GM19468 (cell line): ENCODE measurements around the gene EPC2.
"Not testable (repeated sequence)": the region's sequence is repeated elsewhere in the genome, so short reads cannot be mapped to it uniquely, and the experiment has no call there.

Experiments
- ATAC-seq: cut with Tn5 transposase; IDR thresholded peaks from one replicate; pipeline ENCODE4 v1.9.1; 2021; ENCODE audit warnings: mild to moderate bottlenecking, moderate library complexity, moderate number of reproducible peaks; ENCODE audit not compliant: unreplicated experiment; ENCODE audit errors: extremely low read depth

Gene EPC2

DNA sequence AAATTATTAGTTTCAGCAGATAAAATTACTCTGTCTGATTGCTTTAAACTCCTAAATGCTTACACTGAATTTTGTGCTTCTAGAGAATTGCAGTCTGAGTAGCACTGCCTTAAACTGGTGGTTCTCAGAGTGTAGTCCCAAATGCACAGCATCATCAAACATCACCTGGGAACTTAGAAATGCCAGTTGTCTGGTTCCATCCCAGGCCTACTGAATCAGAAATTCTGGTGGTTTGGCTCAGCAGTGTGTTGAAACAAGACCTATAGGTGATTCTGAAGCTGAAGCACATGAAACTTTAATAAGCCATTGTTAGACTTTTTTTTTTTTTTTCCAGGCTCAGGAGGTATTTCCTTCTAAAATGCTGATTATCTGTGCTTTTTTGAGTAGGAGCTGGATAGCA lies 22.0 kb downstream of the EPC2 start:
- no peak for ATAC-seq

DNA sequence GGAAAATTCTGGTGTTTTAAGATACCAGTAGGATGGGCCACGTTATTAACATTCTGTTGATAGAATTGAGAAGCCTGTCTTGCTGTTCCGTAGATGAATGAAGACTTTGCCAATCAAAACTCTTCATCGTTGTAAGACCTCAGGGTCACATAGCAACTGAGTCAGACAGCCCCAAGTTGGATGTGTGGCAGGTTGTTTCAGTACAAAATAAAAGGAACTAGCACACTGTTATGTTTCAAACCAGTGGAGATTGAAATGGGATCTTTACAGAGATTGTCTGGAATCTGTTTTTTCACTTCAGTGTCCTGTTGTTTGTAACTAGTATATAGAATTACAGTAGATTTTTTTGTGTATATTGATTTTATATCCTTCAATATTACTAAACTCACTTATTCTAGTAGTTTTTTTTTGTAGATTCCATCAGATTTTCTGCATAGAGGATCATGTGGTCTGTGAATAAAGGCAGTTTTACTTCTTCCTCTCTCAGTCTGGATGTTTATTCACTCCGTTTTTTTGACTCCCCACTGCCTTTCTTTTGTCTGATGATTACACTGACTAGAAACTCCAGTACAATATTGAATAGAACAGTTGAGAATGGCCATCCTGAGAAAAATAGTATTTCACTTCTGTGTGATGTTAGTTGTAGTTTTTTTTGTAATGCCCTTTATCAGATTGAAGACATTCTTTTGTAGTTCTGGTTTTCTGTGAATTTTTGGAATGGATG lies 22.7 kb downstream of the EPC2 start:
- no peak for ATAC-seq

DNA sequence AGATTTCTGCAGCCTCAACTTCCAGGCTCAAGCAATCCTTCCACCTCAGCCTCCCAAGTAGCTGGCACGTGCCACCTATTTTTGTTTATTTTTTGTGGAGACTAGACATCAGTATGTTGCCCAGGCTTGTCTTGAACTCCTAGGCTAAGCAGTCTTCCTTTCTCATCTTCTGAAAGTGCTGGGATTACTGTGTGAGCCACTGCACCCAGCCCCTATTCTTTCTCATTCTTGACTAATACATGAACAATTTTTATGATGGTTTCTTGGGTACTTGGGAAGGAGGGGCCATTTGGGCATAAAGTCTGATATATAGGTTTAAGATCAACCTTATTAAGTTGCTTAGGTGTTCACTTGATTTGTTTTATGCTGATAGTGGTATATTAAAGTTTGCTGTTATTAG lies 26.2 kb downstream of the EPC2 start:
- no peak for ATAC-seq

DNA sequence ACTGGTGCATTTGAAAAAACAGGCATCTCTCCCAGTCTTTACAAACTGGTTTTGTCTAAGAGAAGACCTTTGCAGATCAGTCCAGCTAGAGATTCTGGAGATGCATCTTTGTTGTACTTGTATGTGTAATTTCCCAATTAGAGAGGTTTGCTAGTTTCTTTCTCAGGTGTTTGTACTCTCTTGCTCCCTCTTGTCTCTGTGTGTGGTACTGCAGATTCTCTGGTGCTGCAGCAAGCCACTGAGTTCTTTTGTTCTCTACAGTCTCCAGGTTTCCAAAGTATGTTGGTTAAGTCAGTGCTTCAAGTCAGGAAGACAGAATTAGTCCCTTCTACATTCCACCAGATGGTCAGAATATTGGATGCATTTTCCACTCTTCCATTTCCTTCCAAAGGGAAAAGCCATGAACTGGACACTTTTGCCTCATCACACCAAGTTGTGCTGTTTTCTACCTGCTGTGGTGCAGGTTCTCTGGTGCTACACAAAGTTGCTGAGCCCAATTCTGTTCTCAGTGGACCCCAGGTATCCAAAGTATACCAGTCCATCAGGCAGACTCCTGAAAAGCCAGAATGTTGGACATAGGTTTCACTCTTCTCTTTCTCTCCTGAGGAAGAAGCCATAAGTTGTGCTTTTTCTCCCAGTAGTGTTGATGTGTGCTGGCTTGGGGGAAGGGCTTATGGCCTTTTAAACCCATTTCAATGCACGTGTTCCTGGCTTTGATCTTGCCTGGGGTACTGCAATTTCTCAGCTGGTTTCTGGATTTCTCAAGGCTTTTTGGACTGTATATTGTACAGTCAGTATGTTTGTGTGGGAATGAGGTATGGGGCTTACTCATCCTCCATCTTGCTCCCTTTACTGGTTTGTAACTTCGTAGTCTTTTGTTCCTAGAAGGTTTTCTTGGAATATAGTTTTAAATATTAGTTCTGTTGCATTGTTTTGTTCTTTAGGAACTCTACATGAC lies 29.8 kb downstream of the EPC2 start:
- ATAC-seq = no peak

DNA sequence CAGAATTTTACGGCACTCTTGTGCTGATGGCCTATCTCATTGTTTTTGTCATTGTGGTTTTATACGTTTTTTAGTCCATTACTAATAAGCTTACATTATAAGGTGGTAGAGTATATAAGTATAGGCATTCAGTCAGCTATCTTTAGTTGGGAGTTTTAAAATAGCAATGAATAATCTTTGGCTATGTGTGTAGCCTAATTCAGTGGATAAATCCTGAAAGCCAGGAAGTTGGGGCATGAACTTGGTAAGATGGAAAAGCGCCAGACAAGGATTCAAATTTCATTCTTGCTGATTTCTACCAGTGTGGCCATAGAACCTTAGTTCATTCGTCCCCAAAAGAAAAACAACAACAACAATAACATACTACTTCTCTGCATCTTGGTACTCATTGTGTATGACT lies 31.2 kb downstream of the EPC2 start:
- no peak for ATAC-seq

DNA sequence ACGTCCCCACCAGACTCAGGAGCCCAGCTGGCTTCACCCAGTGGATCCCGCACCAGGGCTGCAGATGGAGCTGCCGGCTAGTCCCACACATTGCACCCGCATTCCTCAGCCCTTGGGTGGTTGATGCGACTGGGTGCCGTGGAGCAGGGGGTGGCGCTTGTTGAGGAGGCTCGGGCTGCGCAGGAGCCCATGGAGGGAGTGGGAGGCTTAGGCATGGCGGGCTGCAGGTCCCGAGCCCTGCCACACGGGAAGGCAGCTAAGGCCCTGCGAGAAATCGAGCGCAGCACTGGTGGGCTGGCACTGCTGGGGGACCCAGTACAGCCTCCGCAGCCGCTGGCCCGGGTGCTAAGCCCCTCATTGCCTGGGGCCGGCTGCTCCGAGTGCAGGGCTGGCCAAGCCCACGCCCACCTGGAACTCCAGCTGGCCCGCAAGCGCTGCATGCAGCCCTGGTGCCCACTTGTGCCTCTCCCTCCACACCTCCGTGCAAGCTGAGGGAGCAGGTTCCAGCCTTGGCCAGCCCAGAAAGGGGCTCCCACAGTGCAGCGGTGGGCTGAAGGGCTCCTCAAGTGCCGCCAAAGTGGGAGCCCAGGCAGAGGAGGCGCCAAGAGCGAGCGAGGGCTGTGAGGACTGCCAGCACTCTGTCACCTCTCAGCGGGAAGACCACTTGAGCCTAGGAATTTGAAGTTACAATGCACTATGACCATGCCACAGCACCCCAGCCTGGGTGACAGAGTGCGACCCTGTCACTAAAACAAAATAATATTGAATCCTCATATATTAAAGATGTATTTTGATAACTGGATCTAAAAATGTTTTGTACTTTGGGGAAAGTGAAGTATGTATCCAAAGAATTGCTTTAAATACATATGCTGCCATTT lies 34.0 kb downstream of the EPC2 start:
- ATAC-seq = not testable (repeated sequence)

DNA sequence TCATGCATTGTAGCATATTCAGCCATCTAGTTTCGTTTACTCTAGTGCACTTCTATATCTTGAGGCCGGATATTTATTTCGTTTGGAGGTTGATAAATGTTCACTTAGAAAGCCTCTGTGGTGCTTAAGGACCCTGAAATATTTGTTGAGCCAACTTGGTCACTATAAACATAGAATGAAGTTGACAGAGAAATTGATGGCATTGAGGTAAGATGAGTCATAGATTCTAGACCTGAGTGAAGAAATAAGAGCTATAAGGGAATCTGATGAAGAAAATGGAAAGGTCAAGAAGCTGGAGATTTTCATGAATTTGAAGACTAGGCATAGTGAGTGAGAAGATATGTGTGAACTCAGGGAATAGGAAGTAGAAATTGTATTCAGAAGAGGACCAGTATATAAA lies 35.9 kb downstream of the EPC2 start:
- no peak for ATAC-seq

DNA sequence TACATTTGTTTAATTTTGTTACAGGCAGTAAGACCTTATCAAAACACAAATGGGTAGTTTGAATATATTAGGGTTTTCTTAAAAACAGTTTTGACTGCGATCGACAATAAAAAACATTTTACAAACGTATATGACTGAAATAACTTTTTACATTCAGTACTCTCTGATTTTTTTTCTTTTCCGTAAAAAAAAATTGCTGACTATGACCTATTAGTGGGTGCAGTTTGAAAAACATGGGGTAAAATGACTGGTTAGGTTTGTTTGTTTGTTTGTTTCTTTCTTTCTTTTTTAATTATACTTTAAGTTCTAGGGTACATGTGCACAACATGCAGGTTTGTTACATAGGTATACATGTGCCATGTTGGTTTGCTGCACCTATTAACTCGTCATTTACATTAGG lies 36.9 kb downstream of the EPC2 start:
- no peak for ATAC-seq

DNA sequence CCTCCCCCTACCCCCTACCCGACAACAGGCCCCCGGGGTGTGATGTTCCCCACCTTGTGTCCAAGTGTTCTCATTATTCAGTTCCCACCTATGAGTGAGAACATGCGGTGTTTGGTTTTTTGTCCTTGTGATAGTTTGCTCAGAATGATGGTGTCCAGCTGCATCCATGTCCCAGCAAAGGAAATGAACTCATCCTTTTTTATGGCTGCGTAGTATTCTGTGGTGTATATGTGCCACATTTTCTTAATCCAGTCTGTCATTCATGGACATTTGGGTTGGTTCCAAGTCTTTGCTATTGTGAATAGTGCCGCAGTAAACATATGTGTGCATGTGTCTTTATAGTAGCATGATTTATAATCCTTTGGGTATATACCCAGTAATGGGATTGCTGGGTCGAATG lies 37.3 kb downstream of the EPC2 start:
- not testable (repeated sequence) for ATAC-seq

DNA sequence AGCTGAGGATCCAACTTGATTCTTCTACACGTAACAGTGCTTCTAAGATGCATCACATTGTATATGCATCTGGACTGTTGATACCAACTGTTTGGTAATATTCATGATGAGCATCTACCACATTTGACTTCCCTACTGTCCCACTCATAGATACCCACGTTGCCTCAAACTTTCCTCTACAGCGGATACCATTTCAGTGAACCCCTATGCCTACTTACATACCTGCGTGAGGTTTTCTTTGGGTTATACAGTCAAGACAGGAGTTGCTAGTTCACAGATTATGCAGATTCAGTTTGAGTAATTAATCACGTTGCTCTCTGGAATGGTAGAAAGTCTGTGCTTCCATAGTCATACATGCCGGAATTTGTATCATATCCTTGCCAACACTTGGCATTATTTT lies 40.0 kb downstream of the EPC2 start:
- ATAC-seq = no peak

DNA sequence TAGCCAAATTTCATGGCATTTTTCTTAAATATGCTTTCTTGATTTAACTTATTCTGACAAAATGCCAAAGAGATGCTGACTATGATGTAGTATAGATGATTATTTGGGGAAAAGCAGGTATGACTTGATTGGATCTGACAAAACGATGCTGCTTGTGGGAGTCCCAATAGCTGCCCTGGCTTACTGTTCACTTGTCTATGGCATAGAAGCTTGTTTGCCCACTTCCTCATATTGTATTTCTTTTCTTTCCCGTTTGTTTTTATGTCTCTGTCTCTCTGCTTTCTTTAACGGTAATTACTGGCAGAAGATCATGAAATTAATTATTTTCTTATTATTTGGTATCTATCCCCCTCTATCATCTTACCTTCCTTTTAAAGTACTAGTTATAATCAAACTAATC lies 43.0 kb downstream of the EPC2 start:
- no peak for ATAC-seq

DNA sequence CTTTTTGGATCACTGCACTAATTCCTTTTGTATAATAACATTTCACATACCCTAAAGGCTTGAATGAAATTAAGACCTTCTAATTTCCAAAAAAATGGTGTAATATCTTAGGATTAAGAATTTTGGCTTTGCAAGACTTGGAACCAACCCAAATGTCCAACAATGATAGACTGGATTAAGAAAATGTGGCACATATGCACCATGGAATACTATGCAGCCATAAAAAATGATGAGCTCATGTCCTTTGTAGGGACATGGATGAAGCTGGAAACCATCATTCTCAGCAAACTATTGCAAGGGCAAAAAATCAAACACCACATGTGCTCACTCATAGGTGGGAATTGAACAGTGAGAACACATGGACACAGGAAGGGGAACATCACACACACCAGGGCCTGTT lies 43.5 kb downstream of the EPC2 start:
- not testable (repeated sequence) for ATAC-seq

DNA sequence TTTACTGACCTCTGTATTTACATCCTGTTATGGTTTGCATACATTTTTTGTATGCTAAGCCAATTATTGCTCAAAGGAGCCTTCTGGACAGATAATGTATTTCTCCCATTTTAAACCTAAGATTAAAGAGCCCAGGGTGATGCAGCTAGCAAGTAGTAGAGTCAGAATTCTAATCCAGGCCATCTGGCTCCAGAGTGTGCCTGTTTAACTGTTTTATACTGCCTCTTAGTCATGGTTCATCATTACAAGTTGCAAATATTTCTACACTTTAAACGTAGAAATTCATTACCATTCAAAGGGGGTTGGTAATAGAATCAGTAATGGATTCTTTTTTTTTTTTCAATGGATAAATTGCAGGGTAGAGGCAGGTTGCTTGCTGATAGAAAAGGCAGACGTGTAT lies 52.4 kb downstream of the EPC2 start:
- no peak for ATAC-seq

DNA sequence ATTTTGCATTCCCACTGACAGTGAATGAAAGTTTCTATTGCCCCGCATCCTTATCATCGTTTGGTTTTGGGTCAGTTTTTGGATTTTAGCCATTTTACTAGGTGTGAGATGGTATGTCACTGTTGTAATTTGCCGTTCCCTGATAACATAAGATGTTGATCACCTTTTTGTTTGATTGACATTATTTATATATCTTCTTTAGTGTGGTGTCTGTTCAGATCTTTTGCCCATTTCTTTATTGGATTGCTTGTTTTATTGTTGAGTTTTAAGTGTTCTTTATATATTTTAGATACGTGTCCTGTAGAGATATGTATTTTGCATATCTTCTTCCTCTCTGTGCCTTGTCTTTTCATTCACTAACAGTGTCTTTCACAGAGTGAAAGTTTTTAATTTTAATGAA lies 55.3 kb downstream of the EPC2 start:
- no peak for ATAC-seq

DNA sequence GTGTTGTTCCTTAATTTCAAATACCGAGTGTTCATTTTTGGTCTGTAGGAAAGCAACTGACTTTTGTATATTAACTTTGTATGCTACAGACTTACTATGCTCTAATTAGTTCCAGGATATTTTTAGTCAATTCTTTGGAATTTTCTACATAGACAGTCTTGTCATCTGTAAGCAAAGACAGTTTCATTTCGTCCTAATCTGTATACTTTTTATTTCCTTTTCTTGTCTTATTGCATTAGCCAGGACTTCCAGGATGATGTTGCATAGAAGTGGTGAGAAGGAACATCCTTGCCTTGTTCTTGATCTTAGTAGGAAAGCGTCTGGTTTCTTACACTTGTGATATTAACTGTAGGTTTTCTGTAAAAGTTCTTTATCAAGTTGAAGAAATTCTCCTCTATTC lies 56.5 kb downstream of the EPC2 start:
- no peak for ATAC-seq

DNA sequence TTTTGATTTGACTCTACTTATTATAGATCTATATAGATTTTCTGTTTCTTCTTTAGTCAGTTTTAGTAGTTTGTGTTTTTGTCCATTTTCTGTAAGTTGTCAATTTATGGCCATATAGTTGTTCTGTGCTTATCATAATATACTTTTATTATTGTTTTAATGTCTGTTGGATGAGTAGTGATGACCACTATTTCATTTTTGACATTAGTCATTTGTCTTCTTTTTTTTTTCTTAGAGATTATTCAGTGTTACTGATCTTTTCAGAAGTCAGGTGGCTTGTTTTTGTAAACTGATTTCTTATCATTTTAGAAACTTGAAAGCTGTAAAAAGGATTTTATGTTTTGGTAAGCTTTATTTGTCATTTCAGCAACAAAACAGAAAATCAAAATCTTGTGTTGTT lies 57.3 kb downstream of the EPC2 start:
- ATAC-seq = no peak

DNA sequence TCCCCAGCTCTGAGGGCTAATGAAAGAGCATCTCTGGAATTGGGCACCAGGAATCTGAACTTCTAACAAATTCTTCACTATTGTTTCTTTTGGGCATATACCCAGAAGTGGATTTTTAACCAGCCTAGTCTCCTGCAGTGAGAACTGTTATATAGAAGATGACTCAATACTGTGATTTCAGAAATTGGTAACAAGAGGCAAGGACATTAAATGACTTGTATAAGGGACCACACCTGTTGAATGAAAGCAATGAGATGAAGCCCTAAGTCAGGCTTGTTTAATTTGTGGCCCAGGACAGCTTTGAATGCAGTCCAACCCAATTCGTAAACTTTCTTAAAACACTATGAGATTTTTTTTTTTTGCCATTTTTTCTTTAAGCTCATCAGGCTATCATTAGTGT lies 57.9 kb downstream of the EPC2 start:
- ATAC-seq = no peak

DNA sequence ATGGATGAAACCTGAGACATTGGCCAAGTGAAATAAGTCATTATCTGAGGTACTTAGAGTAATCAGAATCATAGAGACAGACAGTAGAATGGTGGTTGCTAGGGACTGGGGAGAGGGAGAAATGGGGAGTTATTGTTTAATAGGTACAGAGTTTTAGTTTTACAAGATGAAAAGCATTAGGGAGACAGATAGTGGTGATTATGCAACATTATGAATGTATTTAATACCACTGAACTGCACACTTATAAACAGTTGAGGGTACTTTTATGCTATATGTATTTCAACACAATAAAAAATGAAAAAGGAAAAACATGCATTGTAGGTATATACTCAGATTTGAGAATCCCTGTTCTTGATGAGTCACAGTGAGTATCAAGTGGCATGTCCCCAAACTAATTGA lies 59.7 kb downstream of the EPC2 start:
- no peak for ATAC-seq

DNA sequence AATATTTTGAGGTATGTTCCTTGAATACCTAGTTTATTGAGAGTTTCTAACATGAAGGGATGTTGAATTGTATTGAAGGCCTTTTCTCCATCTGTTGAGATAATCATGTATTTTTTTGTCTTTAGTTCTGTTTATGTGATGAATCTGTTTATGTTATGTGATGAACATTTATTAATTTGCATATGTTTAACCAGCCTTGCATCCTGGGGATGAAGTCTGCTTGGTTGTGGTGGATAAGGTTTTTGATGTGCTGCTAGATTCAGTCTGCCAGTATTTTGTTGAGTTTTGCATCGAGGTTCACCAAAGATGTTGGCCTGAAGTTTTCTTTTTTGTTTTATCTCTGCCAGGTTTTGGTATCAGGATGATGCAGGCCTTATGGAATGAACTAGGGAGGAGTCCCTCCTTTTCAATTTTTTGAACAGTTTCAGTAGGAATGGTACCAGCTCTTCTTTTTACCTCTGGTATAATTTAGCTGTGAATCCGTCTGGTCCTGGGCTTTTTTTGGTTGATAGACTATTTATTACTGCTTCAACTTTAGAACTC lies 71.9 kb downstream of the EPC2 start:
- no peak for ATAC-seq

DNA sequence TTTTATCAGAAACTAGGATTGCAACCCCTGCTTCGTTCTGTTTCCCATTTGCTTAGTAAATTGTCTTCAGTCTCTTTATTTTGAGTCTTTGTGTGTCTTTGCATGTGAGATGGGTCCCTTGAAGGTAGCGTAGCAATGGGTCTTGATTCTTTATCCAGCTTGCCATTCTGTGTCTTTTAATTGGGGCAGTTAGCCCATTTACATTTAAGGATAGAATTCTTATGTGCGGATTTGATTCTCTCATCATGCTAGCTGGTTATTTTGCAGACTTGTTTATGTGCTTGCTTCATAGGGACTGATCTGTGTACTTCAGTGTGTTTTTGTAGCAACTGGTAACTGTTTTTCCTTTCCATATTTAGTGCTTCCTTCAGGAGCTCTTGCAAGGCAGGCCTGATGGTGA lies 73.5 kb downstream of the EPC2 start:
- no peak for ATAC-seq
